HG03520 (cell line): Measurements from ENCODE around the gene SYT1.
"Not testable (repeated sequence)": the region's sequence is repeated elsewhere in the genome, so short reads cannot be mapped to it uniquely, and the experiment has no call there.

ENCODE experiments used
- ATAC-seq: cut with Tn5 transposase; IDR thresholded peaks from one replicate; pipeline ENCODE4 v1.9.1; 2021; ENCODE audit warnings: mild to moderate bottlenecking, moderate library complexity; ENCODE audit not compliant: unreplicated experiment

The SYT1 gene

GRCh38 chr12:78864403-78864869 is at the start of gene SYT1:
SYT1 (plus strand) TSS chr12:78864774.
- ATAC-seq = peak; percentile 30

GRCh38 chr12:78818487-78818886 is 46.1 kb upstream of the SYT1 start:
- no peak for ATAC-seq

- no peak for ATAC-seq
These were observed 43.6 kb upstream of the SYT1 start for GRCh38 chr12:78820946-78821345.

GRCh38 chr12:78824918-78825317 is 39.7 kb upstream of the SYT1 start:
- no peak for ATAC-seq

- no peak for ATAC-seq
These were observed 34.9 kb upstream of the SYT1 start for GRCh38 chr12:78829690-78830089.

- ATAC-seq = no peak
These were observed 29.1 kb upstream of the SYT1 start for GRCh38 chr12:78835493-78835892.

GRCh38 chr12:78840518-78841019 is 24.0 kb upstream of the SYT1 start:
- ATAC-seq = not testable (repeated sequence)

GRCh38 chr12:78853231-78853630 is 11.3 kb upstream of the SYT1 start:
- ATAC-seq = no peak

GRCh38 chr12:78863482-78864402 is 832 bp upstream of the SYT1 start:
- ATAC-seq = peak; percentile 50

- ATAC-seq = peak; percentile 17
These were observed 393 bp downstream of the SYT1 start for GRCh38 chr12:78864870-78865463.

GRCh38 chr12:78865516-78865915 is 942 bp downstream of the SYT1 start:
- ATAC-seq = no peak

GRCh38 chr12:78866518-78866917 is 1.9 kb downstream of the SYT1 start:
- no peak for ATAC-seq

GRCh38 chr12:78870539-78870938 is 6.0 kb downstream of the SYT1 start:
- no peak for ATAC-seq

- no peak for ATAC-seq
These were observed 7.0 kb downstream of the SYT1 start for GRCh38 chr12:78871566-78871965.

- ATAC-seq = no peak
These were observed 13.9 kb downstream of the SYT1 start for GRCh38 chr12:78878459-78878858.

- ATAC-seq = no peak
These were observed 14.3 kb downstream of the SYT1 start for GRCh38 chr12:78878866-78879265.

- ATAC-seq = no peak
These were observed 15.5 kb downstream of the SYT1 start for GRCh38 chr12:78880078-78880477.

GRCh38 chr12:78881685-78882084 is 17.1 kb downstream of the SYT1 start:
- ATAC-seq = no peak

- no peak for ATAC-seq
These were observed 20.9 kb downstream of the SYT1 start for GRCh38 chr12:78885466-78885865.

GRCh38 chr12:78886719-78887407 is 22.3 kb downstream of the SYT1 start:
- no peak for ATAC-seq

- no peak for ATAC-seq
These were observed 22.9 kb downstream of the SYT1 start for GRCh38 chr12:78887444-78887843.
